NCI-H69 (cell line): Measurements from ENCODE around the gene MAGI2.

ENCODE experiments used
- DNase-seq: peaks from one replicate; lab custom pipeline; 2025; lab: John Stamatoyannopoulos, UW

The MAGI2 gene

GRCh38 chr7:79376299-79377025 is 77.0 kb downstream of the MAGI2 start:
- no peak for DNase-seq

DNA sequence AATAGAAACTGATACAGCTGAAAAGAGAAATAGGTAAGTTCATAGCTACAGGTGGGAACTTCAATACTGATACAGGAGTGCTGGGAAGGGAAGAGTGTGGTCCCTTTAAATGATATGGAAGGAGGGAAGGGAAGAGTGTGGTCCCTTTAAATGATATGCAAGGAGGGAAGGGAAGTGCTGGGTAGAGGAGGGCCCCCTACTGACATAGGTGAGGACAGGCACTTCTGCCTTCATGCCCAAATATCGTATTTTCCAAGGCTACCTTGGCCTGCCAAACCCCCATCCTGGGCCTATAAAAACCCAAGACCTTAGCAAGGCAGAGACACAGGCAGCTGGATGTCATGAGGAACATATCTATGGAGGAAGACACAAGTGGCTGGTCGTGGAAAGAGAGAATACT is 92.3 kb downstream of the MAGI2 start:
- DNase-seq, result peak; percentile 43

GRCh38 chr7:79359827-79360226 is 93.6 kb downstream of the MAGI2 start:
- DNase-seq, result no peak

DNA sequence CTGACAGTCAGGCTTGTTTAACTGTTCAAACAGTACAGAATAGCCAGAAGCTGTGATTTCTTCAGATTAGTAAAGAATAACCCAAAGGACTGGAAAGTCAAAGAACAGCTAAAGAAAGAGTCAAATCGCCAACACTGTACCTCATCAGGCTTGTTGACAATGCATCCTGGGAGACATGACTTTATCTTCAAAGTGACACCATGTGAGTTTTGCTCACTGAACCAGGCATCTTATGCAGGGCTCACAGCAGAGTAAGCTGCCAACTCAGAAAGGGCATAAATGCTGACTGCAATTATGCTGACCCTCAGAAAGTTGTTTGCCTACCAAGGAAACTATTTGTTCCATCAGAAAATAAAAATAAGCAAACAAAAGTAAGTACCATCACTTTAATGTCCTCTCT is 96.4 kb downstream of the MAGI2 start:
- DNase-seq, result no peak

DNA sequence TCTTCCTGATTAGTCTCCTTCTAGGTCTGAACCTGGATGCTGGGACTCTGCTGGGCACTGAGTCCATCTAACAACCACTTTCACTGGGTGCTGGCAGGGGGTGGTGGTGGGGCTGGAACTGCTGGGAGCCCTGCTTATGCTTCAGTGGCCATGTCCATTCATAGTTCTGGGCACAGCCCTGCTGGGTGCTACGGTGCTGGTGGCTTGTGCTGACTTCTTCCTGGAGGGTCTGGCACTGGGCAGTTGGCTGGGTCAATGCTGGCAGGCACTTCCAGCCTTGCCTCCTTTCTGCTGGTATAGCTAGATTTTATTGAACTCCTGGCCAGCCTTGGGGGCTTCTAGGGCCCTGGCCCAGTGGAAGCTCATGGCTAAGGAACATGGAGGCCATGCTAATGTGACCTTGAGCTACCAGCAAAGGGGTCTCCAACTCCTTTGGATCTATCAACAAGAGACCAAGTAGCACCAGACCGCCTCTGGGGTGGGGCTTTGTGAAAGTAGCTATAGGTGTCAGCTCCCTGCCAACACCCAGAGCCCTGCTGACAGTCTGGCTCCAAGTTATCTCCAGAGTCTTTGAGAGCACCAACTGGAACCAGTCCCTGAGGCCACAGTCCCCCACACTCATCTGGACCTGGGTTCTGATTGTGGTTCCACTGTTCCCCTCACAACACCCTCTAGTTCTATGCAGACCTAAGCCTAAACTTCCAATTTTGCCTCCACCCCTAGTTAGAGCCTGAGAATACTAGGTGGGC is 99.6 kb downstream of the MAGI2 start:
- DNase-seq, result no peak

GRCh38 chr7:79352323-79352722 is 101.1 kb downstream of the MAGI2 start:
- no peak for DNase-seq

DNA sequence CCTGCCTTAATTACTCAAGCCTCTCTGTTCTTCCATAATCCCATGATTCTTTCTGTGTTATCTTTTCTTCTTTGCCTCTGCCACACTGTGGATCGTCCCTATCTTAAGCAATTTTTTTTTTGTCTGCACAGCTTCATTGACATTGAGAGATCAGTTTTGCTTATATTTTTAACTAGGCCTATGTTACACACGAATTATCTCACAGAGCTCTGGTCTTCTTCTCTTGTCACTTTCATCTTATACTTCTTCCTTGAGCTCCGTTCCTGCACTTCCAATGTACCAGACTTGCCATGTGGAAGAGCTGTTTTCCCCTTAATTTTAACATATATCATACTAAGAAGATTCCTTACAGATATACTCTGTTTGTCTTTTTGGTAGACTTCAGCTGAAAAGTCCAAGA is 106.1 kb downstream of the MAGI2 start:
- DNase-seq, result no peak

DNA sequence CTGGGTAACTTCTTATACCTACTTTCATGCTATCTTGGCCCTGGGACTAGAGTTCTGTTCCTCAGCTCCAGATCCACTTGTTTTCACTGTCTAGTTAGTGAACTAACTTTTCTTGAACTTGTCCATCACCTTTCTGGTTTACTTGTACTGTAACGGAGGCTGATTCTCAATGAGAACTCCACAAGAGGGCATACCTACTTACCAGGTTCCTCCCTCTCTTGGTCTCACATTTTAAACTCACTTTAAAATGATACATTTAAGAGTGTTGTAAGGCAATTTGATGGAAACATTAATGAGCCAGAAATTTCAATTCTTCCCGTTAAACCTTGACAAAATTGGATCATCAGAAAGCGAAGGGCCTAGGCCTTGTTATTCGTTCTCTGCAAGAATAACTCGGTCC is 111.6 kb downstream of the MAGI2 start:
- DNase-seq, result no peak

- no peak for DNase-seq
Measured at GRCh38 chr7:79340212-79340611, 113.3 kb downstream of the MAGI2 start.

DNA sequence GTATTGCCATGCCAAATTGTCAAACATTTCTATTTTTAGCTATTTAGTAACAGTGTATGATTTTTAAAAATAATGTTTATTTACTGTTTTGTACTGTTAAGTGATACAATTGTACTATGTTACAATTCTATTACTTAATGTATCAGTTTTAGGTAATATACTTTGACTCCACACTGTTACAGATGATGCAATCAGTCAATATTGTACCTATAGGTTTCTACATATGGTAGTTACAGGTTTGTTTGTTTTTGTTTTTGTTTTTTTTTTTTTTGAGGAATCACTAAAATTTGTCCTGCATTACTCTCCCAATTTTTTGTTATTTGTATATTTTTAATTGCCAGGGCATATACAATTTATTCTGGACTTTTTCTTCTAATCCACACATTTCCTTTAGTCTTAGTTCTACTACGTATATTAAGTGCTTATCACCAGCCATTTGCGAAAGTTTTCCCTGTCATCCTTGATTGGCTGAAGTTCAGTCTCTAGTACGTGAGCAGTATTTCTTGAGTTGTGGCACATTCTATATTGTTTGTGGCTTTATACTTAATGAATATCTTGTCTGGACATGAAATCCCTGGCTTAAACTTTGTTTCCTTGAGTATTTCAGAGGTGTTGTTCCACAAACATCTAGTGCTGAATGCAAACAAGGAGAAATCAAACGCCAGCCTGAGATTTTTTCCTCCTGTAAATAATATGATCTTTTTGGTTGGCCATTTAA is 114.1 kb downstream of the MAGI2 start:
- no peak for DNase-seq

DNA sequence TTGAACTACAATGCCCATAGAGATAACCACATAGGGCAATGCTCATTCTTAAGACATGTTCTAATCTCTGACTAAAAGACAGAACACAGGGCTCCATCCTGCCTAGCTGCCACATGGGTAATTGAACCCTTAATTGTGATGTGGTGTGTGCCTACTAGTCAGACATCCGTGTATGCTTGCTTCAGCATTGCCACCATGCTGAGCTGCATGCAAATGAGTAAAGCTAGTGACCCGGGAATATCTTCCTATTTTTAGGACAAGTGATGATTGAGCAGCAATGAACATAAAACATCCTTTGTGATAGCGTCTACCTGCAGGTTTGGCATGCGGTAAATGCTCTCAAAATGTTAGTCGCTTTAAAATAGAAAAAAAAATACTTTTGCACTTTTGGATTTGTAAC is 115.8 kb downstream of the MAGI2 start:
- DNase-seq, result peak; percentile 63

- no peak for DNase-seq
Measured at GRCh38 chr7:79334841-79335240, 118.6 kb downstream of the MAGI2 start.

GRCh38 chr7:79334334-79334733 is 119.1 kb downstream of the MAGI2 start:
- no peak for DNase-seq

- DNase-seq, result no peak
Measured at GRCh38 chr7:79332091-79332490, 121.4 kb downstream of the MAGI2 start.

GRCh38 chr7:79329464-79329863 is 124.0 kb downstream of the MAGI2 start:
- DNase-seq, result no peak

DNA sequence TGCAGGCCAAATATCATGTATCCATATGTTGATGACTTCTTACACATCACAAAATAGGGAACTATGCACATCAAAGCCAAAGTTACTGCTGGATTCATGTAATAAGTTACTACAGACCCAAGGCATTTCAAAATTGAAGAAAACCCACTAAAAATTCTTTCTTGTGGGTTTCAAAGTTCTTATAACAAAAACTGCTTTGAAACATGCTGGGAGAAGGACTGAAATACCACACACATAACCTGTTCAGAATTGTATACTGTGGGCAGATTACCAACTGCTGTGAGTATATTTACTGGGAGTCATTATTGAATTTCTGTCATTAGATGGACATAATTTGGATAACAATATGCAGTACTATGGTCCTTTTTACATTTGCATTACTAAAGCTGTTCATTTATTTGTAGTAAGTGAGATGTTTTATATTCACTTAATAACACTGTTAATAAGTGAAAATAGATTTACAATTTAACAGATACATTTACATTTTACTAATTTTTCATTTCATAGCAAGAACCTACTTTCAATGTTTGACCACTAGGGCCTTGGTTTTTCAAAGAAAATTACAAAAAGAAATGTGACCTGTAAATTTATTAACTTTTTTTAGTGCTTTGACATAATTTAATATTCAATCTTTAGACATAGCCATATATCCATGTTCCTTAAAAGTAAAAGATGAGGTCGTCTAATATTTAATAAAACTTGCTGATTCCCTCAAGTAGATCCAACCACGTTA is 132.6 kb downstream of the MAGI2 start:
- no peak for DNase-seq

GRCh38 chr7:79319369-79319768 is 134.1 kb downstream of the MAGI2 start:
- no peak for DNase-seq

DNA sequence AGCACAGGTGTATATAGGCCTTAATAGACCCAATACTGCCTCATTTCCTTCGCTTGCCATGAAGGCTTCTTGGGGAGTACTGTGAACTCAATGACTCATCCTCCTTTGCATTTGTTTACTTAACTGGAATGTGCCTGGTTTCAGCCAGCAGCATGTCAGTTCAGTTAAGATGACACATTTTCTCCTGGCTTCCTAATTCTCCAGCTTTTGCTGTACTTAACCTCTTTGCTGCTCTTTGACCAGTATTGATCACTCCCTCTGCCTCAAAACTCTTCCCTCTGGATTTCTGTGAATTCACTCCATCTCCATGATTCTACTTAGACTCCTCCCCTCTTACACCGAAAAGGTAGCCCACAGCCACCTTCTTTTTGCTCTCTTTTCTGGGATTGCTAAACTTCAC is 135.7 kb downstream of the MAGI2 start:
- DNase-seq, result peak; percentile 82

- DNase-seq, result no peak
Measured at GRCh38 chr7:79312022-79312421, 141.4 kb downstream of the MAGI2 start.

DNA sequence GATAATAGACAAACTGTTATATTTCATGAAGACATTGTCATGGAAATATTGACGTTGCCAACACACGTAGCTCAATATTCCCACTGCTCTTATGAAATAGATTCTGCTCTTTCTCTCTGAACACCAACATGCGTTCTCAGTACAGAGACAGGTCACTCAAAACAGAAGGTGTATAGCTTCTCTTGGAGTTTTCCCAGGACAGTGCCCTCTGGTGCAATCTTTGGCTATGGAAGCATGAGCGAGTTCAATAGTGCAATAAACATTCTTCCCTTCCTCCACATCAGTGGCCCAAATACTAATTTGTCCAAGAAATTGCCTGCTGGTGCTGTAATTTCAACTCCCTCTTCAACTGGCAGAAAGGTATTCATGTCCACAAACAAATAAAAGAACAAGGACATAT is 145.3 kb downstream of the MAGI2 start:
- DNase-seq, result peak; percentile 49

- DNase-seq, result no peak
Measured at GRCh38 chr7:79307376-79307775, 146.1 kb downstream of the MAGI2 start.

DNA sequence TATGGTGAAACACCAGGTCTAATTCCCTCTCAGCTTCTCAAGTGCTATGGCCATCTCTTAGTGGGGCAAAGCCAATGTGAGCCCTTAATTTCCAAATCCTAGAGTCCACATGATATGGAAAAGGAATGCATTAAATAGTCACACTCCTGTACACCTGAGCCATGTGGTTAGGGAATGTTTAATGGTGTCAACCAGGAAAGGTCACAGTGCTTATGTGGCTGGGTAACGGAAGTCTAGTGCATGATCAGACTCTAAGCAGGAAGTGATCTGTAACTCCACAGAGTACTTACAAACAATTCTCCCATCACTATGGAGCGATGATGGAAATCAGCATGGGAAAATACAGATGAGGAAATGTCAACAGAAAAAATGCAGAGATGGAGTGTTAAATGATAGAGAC is 148.8 kb downstream of the MAGI2 start:
- peak; percentile 30 for DNase-seq
